ENCODE data around the gene LIMS2. TPM values are rescaled to one million over a fixed set of nuclear protein-coding genes. Genes with fewer than 3 reads are reported as not detected.

Gene LIMS2
- total RNA-seq, 2 donors from 2014 or later = 177 to 246 TPM

DNA sequence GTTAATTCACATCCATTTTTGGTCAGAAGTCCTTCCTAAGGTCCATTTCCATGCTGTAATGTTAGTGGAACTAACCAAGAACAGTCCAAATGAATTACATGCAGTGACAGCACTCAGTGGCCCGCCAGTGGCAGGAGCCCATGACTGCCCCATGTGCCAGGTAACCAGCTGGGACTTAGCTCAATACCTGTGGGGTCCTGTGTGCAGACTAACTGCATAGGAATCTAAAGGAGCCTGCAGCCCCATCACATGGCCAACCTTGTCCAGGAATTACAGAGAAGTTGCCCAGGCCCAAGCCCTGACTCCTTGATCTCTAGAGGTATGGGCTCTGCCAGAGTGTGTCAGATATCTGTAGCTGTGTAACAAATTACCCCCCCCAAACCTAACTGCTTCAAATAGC, 64.8 kb downstream of the LIMS2 start:
- H3K4me3 ChIP-seq = no peak overlapping the region
- H3K27ac ChIP-seq = no peak overlapping the region
- peaks cover 3% of the 10 kb centered on the region for H3K9me3 ChIP-seq
- TF ChIP-seq, protein P1, sequence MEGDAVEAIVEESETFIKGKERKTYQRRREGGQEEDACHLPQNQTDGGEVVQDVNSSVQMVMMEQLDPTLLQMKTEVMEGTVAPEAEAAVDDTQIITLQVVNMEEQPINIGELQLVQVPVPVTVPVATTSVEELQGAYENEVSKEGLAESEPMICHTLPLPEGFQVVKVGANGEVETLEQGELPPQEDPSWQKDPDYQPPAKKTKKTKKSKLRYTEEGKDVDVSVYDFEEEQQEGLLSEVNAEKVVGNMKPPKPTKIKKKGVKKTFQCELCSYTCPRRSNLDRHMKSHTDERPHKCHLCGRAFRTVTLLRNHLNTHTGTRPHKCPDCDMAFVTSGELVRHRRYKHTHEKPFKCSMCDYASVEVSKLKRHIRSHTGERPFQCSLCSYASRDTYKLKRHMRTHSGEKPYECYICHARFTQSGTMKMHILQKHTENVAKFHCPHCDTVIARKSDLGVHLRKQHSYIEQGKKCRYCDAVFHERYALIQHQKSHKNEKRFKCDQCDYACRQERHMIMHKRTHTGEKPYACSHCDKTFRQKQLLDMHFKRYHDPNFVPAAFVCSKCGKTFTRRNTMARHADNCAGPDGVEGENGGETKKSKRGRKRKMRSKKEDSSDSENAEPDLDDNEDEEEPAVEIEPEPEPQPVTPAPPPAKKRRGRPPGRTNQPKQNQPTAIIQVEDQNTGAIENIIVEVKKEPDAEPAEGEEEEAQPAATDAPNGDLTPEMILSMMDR (IDR thresholded peaks at IDR 0.05) = no peak
- no peaks in the 10 kb centered on the region for H3K4me1 ChIP-seq (ENCODE audit: control insufficient read depth in 1 of 2, low read depth in 2 of 2)
- DNase-seq (ENCODE audit: low spot score) (no peak), ATAC-seq (ENCODE audit: insufficient number of reproducible peaks, low FRiP score, low read depth) (no peak)
- no peaks in the 10 kb centered on the region for H3K27me3 ChIP-seq (replicated peaks; ENCODE audit: insufficient read depth)
- no peaks in the 10 kb centered on the region for H3K36me3 ChIP-seq

DNA sequence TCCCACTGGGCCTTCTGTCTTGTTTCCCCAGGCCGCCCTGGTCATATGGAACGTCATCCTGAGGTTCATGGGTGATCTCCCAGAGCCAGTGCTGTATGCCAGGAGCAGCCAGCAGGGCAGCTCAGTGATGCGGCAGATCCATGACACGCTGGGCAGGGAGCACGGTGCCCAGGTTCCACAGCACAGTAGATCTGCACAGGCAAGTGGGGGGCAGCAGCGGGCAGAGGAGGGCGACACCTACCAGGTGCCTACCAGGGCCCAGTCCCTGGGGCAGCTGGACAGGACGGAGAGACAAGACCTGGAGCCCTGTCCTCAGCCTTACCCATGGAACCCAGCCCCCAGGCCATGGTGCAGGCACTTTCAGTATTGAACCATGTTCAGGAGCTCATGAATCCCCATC, 65.5 kb downstream of the LIMS2 start:
- Histone ChIP-seq H3K4me3 (no peak overlapping the region), H3K9me3 (peaks cover 3% of the 10 kb centered on the region), H3K27ac (no peak overlapping the region), H3K4me1 (ENCODE audit: control insufficient read depth in 1 of 2, low read depth in 2 of 2) (no peaks in the 10 kb centered on the region), H3K36me3 (no peaks in the 10 kb centered on the region), H3K27me3 (replicated peaks; ENCODE audit: insufficient read depth) (no peaks in the 10 kb centered on the region)
- DNase-seq (ENCODE audit: low spot score) (no peak), ATAC-seq (ENCODE audit: insufficient number of reproducible peaks, low FRiP score, low read depth) (no peak)
- TF ChIP-seq, protein P1 (IDR thresholded peaks at IDR 0.05) = no peak

DNA sequence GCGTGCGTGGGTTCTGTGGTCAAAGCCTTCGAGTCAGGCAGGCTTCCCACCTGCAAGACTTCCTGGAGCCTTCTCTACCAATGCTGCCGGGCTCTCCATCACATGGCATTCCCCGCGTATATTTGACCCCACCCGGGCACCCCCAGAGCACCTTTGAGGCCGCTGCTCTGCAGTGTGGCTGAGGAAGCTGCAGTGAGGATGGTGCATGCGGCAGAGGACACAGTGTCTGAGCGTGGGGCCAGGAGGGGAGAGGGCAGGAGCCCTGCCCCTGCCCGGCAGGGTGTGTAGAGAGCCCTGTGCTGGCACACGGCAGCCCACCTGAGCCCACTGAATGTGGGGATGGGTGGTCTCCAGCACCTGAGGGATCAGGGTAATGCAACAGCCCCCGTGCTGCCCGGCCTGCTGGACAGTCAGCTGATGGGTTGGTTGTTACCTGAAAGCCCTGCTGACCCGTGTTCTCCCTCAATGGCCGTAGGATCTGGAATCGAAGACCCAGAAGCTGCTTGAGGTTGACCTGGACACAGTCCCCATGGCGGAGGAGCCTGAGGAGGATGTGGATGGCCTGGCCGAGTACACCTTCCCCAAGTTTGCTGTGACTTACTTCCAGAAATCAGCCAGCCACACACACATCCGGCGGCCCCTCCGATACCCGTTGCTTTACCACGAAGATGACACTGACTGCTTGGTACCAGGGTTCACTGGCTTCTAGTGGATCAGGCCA, 66.1 kb downstream of the LIMS2 start:
- no peaks in the 10 kb centered on the region for H3K4me1 ChIP-seq (ENCODE audit: control insufficient read depth in 1 of 2, low read depth in 2 of 2)
- ATAC-seq (ENCODE audit: insufficient number of reproducible peaks, low FRiP score, low read depth) (no peak), DNase-seq (ENCODE audit: low spot score) (no peak)
- no peak overlapping the region for H3K27ac ChIP-seq
- no peaks in the 10 kb centered on the region for H3K36me3 ChIP-seq
- H3K27me3 ChIP-seq (replicated peaks; ENCODE audit: insufficient read depth) = no peaks in the 10 kb centered on the region
- H3K4me3 ChIP-seq = no peak overlapping the region
- TF ChIP-seq, protein P1 (IDR thresholded peaks at IDR 0.05) = no peak
- H3K9me3 ChIP-seq = peaks cover 3% of the 10 kb centered on the region

DNA sequence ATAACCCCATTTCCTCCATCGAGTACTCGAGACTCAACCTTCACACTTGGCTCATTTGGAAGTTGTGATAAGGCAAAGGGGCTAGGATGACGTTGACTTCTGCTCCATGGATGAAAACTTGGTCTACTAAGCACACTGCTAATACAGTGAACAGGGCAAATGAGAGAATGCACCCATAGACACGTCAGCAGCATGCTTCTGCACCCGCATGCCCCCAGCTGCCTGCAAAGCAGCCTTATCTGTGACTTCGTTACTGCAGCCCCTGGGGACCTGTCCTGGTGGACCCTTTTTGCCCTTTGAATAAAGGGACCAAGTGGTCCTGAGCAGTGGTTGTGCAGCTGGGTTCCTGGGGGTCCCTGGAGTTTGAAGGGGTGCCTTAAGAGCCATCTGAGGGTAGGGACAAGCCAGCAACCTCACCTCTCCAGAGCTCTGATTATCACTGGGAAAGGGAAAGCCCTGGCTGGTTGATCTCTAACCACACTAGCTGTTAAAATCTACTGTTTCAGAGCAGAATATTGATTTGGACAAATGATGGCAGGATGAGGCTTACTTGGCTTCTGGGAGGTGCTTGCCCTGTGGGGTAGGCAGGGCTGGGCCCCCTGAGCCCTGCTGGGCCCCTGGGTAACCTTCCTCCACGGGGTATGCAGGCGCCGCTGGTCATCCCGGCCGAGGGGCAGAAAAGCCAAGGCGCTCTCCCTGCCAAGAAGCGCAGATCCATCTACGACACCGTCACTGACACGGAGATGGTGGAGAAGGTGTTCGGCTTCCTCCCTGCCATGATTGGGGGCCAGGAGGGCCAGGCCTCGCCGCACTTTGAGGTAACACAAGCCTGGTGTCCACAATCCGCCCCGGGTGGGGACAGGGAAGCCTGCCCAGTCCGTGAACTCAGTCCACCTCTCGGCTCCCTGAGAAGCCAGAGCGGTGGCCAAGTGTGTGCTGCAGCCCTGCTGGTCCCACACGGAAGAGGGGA, 67.0 kb downstream of the LIMS2 start:
- peaks cover 2% of the 10 kb centered on the region for H3K9me3 ChIP-seq
- H3K27ac ChIP-seq = no peak overlapping the region
- H3K4me1 ChIP-seq (ENCODE audit: control insufficient read depth in 1 of 2, low read depth in 2 of 2) = no peaks in the 10 kb centered on the region
- DNase-seq (ENCODE audit: low spot score) = no peak
- no peaks in the 10 kb centered on the region for H3K36me3 ChIP-seq
- no peak overlapping the region for H3K4me3 ChIP-seq
- H3K27me3 ChIP-seq (replicated peaks; ENCODE audit: insufficient read depth) = no peaks in the 10 kb centered on the region
- TF ChIP-seq, protein P1 (IDR thresholded peaks at IDR 0.05) = no peak
- ATAC-seq (ENCODE audit: insufficient number of reproducible peaks, low FRiP score, low read depth) = no peak

DNA sequence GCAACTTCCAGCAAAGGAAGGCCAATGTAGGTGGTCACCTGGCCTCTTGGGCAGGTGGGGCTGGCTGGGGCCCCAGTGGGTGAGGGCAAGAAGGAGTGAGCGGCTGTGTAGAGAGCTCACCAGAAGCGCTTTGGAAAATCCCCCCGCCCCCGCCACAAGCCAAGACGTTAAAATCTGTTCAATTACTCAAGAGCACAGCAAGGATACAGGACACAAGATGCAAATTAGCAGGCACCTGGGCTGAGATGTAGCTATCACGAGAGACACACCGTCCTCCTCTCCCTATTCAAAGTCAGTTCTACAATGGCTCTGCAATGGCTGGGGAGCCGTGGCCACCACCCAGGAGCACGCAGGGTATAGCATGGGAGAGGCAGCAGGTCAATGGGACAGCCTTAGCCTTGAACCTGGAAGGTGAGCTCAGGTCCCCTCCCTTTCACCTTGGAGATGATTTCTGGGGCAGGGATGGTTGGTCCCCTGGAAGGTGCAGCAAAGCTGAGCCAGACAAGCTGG, 67.9 kb downstream of the LIMS2 start:
- Histone ChIP-seq H3K4me3 (no peak overlapping the region), H3K27me3 (replicated peaks; ENCODE audit: insufficient read depth) (no peaks in the 10 kb centered on the region), H3K36me3 (no peaks in the 10 kb centered on the region), H3K27ac (no peak overlapping the region), H3K9me3 (no peaks in the 10 kb centered on the region), H3K4me1 (ENCODE audit: control insufficient read depth in 1 of 2, low read depth in 2 of 2) (no peaks in the 10 kb centered on the region)
- no peak for ATAC-seq (ENCODE audit: insufficient number of reproducible peaks, low FRiP score, low read depth)
- no peak for DNase-seq (ENCODE audit: low spot score)
- TF ChIP-seq, protein P1 (IDR thresholded peaks at IDR 0.05) = no peak
